AG09309 (cell line): ENCODE data around the gene ESRP2.

Experiments used
- DNase-seq: peaks from one replicate; pipeline ENCODE4 v3.0.0-alpha.2; 2010; ENCODE audit warnings: low read depth
- H3K4me3 ChIP-seq: 2 replicates; pipeline ENCODE4 v1.5.1; 2011; ENCODE audit warnings: mild to moderate bottlenecking, low read depth, low read length, moderate library complexity; ENCODE audit not compliant: control insufficient read depth
- TF ChIP-seq, protein P1 (sequence below): IDR thresholded peaks from 2 replicates; pipeline ENCODE4 v1.5.1; 2011; ENCODE audit warnings: mild to moderate bottlenecking, low read depth, low read length, inconsistent platforms; ENCODE audit not compliant: insufficient read depth, control insufficient read depth; ENCODE audit errors: missing control alignments

The ESRP2 gene

DNA sequence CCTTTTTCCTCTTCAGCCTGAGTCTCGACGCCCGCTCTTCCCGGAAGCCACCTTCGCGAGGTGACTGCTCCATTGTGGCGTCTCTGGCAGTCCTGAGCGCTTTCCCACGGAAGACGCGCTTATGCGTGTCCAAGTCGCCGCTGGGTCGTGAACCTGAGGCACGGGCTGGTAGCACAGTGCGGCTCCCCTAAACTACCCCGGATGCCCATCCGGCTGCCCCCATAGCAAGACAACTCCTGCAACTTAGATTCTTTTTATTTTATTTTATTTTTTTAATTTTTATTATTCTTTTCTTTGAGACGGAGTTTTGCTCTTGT lies 2.1 kb upstream of the ESRP2 start:
- no peak for DNase-seq
- H3K4me3 ChIP-seq: peak overlapping the region; percentile 45
- TF ChIP-seq, protein P1, sequence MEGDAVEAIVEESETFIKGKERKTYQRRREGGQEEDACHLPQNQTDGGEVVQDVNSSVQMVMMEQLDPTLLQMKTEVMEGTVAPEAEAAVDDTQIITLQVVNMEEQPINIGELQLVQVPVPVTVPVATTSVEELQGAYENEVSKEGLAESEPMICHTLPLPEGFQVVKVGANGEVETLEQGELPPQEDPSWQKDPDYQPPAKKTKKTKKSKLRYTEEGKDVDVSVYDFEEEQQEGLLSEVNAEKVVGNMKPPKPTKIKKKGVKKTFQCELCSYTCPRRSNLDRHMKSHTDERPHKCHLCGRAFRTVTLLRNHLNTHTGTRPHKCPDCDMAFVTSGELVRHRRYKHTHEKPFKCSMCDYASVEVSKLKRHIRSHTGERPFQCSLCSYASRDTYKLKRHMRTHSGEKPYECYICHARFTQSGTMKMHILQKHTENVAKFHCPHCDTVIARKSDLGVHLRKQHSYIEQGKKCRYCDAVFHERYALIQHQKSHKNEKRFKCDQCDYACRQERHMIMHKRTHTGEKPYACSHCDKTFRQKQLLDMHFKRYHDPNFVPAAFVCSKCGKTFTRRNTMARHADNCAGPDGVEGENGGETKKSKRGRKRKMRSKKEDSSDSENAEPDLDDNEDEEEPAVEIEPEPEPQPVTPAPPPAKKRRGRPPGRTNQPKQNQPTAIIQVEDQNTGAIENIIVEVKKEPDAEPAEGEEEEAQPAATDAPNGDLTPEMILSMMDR: no peak

DNA sequence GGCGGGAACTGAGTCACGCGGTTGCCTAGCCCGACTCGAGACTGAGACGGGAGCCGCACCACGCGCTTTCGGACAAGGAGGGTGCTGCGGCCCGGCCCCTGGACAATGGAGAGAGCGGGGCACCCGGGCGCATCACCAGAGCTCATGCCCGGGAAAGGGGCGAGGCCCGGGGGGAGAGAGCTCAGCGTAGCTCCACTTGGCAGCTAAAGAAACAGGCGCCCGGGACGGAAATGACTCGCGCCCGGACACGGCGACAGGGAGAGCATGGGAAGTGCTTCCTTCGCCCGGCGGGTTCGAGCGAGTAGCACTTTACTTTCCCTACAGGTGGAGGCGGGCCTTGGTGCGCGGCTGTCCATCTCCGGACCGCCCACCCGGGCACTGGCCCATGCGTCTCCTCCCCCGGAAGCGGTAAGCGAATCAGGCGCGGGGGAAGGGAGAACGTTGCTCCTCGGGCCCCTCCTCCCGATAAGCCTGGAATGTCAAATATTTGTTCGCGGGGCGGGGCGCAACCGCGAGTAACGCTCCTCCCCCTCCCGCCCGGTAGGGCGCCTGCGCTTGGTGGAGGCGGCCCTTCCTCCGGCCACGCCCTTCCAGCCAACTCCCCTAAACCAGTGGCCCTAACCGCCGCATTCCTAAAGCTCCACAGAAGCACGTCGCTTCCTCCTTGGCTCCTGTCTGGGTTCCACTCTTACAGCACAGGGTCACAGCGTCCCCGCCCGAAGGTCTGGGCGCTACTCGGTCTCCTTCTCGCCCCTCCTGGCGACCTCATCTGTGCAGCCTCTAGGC lies 1.5 kb upstream of the ESRP2 start:
- H3K4me3 ChIP-seq: peak overlapping the region; percentile 45
- DNase-seq: peak; percentile 86
- TF ChIP-seq, protein P1: no peak

DNA sequence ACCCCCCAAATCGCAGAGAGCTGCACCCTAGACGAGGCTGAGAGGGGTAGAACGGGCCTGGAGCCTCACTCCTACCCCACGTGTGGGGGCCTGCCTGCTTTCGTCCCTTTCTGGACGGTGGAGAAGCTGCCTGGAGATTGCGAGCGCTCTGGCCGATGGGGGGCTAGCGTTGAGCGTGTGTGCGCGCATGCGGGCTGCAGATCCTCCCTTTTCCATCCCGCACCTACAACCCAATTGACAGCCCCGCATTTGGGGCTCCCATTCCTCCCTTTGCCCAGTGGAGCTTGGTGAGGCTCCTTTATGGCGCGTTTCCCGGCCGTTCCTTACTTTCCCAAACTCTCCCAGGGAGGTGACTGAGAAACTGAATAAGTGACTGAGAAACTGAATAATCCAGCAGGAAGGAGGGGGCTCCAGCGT lies 907 bp upstream of the ESRP2 start:
- DNase-seq: no peak
- TF ChIP-seq, protein P1: no peak
- H3K4me3 ChIP-seq: peak overlapping the region; percentile 33

GRCh38 chr16:68236137-68236825 lies 354 bp upstream of the ESRP2 start:
- no peak for DNase-seq
- H3K4me3 ChIP-seq: no peak overlapping the region
- TF ChIP-seq, protein P1: no peak

- no peak overlapping the region for H3K4me3 ChIP-seq
- DNase-seq: no peak
- TF ChIP-seq, protein P1: no peak
Measured at GRCh38 chr16:68235108-68235886, 630 bp downstream of the ESRP2 start.

- no peak overlapping the region for H3K4me3 ChIP-seq
- DNase-seq: no peak
- TF ChIP-seq, protein P1: no peak
Measured at GRCh38 chr16:68234188-68235107, 1.5 kb downstream of the ESRP2 start.
